A549 (cell line): ENCODE results near the gene USP12.

ENCODE experiments used
- FOXS1 ChIP-seq: fragments of 250-450 bp; sonication (Bioruptor Pico); IDR thresholded peaks from 2 replicates; pipeline ENCODE4 v1.5.0; 2020; ENCODE audit warnings: mild to moderate bottlenecking, moderate library complexity
- MAZ ChIP-seq: fragments of 150-350 bp; IDR thresholded peaks from 2 replicates; pipeline ENCODE4 v1.6.1; 2014; ENCODE audit warnings: antibody characterized with exemption, low read depth, low read length, borderline replicate concordance
- POLR2A ChIP-seq: IDR thresholded peaks from 2 replicates; pipeline ENCODE4 v1.6.1; 2012; ENCODE audit warnings: mild to moderate bottlenecking, low read length
- RCOR1 ChIP-seq: fragments of 150-350 bp; IDR thresholded peaks from 2 replicates; pipeline ENCODE4 v1.6.1; 2014; ENCODE audit warnings: antibody characterized with exemption, low read length, low read depth
- TF ChIP-seq, protein P1 (sequence below): fragments of >200 bp; sonication (Bioruptor Twin); formaldehyde crosslinking; IDR thresholded peaks from 3 replicates; pipeline ENCODE4 v1.5.1; 2016
- TF ChIP-seq, protein P2 (sequence below): fragments of 450-650 bp; IDR thresholded peaks from 2 replicates; pipeline ENCODE4 v1.6.1; 2014; ENCODE audit warnings: antibody characterized with exemption
- TF ChIP-seq, protein P3 (sequence below): fragments of 200-600 bp; sonication (generic); IDR thresholded peaks from 2 replicates; pipeline ENCODE4 v1.6.1; 2016; ENCODE audit warnings: antibody characterized with exemption, mild to moderate bottlenecking, moderate library complexity

DNA sequence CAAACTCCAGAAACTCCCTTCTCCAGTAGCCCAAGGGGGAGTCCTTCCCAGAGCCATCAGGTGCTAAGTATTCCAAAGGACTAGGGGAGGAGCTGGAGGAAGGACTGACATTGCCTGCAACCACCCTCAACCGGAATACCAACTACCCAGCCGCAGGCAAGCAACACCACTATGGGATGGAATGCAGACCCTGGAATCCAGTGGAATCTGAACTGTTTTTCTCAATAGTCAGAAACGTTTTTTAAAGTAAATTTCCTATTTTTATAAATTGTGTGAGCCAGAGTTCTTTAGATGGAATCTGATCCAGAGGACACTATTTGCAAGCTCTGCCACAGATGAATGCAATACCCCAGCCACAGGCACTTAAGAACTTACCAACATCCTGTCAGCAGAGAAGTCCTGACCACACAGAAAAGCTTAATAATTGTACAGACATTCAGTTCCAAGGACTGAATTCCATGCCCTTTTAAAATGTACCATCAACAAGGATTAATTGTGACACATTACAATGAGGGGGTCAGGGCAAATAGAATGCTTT is 92.1 kb downstream of the USP12 start:
- TF ChIP-seq POLR2A (no peak), RCOR1 (no peak), FOXS1 (no peak), MAZ (no peak)
- TF ChIP-seq, protein P1, sequence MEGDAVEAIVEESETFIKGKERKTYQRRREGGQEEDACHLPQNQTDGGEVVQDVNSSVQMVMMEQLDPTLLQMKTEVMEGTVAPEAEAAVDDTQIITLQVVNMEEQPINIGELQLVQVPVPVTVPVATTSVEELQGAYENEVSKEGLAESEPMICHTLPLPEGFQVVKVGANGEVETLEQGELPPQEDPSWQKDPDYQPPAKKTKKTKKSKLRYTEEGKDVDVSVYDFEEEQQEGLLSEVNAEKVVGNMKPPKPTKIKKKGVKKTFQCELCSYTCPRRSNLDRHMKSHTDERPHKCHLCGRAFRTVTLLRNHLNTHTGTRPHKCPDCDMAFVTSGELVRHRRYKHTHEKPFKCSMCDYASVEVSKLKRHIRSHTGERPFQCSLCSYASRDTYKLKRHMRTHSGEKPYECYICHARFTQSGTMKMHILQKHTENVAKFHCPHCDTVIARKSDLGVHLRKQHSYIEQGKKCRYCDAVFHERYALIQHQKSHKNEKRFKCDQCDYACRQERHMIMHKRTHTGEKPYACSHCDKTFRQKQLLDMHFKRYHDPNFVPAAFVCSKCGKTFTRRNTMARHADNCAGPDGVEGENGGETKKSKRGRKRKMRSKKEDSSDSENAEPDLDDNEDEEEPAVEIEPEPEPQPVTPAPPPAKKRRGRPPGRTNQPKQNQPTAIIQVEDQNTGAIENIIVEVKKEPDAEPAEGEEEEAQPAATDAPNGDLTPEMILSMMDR, result no peak
- TF ChIP-seq, protein P2, sequence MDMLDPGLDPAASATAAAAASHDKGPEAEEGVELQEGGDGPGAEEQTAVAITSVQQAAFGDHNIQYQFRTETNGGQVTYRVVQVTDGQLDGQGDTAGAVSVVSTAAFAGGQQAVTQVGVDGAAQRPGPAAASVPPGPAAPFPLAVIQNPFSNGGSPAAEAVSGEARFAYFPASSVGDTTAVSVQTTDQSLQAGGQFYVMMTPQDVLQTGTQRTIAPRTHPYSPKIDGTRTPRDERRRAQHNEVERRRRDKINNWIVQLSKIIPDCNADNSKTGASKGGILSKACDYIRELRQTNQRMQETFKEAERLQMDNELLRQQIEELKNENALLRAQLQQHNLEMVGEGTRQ, result no peak
- TF ChIP-seq, protein P3, sequence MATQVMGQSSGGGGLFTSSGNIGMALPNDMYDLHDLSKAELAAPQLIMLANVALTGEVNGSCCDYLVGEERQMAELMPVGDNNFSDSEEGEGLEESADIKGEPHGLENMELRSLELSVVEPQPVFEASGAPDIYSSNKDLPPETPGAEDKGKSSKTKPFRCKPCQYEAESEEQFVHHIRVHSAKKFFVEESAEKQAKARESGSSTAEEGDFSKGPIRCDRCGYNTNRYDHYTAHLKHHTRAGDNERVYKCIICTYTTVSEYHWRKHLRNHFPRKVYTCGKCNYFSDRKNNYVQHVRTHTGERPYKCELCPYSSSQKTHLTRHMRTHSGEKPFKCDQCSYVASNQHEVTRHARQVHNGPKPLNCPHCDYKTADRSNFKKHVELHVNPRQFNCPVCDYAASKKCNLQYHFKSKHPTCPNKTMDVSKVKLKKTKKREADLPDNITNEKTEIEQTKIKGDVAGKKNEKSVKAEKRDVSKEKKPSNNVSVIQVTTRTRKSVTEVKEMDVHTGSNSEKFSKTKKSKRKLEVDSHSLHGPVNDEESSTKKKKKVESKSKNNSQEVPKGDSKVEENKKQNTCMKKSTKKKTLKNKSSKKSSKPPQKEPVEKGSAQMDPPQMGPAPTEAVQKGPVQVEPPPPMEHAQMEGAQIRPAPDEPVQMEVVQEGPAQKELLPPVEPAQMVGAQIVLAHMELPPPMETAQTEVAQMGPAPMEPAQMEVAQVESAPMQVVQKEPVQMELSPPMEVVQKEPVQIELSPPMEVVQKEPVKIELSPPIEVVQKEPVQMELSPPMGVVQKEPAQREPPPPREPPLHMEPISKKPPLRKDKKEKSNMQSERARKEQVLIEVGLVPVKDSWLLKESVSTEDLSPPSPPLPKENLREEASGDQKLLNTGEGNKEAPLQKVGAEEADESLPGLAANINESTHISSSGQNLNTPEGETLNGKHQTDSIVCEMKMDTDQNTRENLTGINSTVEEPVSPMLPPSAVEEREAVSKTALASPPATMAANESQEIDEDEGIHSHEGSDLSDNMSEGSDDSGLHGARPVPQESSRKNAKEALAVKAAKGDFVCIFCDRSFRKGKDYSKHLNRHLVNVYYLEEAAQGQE, result no peak
